HUDEP-2 (cell line): ENCODE data around the gene FAM111A.
A peak's percentile ranks its signal among the peaks of the same experiment; 100 is the strongest.

Experiments used
- DNase-seq, 76 experiments: peaks; one replicate each; lab custom pipeline; 2025; ENCODE audit not compliant: unreplicated experiment in 76 of 76; lab: John Stamatoyannopoulos, UW

FAM111A gene

GRCh38 chr11:59197991-59198390 lies 55.3 kb downstream of the FAM111A start:
- DNase-seq = peak in 10 of 76 experiments; percentile 2 to 39 (median 10)

- no peak for DNase-seq
Measured at GRCh38 chr11:59198726-59199125, 56.1 kb downstream of the FAM111A start.

DNA sequence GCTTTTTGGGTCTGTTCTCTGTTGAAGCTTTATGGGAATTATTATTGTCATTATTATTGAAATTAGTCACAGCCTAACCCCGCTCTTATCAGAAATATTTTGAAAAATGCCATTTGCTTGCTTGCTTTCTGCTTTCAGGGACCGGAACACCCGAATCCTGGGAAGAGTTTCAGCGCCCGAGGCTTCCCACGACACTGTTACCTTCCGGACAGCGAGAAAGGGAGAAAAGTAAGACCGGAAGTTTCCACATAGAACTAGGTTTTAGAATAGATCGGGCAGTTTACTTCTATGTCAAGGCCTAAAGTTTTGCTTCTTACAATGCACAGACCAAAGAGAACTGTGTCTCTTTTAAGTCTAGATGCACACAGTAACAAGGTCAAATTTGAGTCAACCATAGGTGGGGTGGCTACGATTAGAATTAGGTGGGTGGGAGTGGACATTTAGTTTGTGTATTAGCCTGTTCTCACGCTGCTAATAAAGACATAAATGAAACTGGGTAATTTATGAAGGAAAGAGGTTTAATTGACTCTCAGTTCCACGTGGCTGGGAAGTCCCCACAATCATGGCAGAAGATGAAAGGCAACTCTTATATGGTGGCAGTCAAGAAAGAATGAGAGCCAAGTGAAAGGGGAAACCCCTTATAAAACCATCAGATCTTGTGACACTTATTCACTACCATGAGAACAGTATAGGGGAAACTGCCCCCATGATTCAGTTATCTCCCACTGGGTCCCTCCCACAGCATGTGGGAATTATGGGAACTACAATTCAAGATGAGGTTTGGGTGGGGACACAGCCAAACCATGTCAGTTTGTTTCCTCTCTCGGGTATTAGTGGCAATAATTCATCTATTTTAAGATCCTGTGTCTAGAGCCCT lies 57.1 kb downstream of the FAM111A start:
- no peak for DNase-seq

GRCh38 chr11:59200423-59200746 lies 57.7 kb downstream of the FAM111A start:
- DNase-seq = no peak

DNA sequence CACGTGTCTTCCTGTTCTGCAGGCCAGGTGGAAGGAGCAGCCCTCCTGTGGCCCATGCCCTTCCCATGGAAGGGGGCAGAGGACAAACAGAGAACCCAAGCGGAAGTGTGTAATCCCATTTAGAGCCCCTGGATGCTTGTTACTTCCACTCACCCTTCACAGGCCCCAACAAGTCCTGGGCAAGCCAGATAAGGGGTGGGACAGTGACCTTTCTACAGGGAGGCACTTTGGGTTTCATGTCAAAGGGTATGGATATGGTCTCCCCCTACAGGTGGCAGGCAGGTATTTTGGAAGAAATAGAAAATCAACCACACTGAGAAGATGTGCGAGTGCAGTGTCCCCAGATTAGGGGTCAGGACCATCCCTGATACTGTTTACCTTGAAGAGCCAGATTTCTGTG lies 58.7 kb downstream of the FAM111A start:
- peak in 1 of 76 experiments; percentile 18 for DNase-seq
